Osteocyte (in vitro differentiated cells): ENCODE measurements around the gene PSMG3. TPM values are rescaled to one million over a fixed set of nuclear protein-coding genes. Genes with fewer than 3 reads are reported as not detected.

ENCODE experiments used
- DNase-seq: peaks from one replicate; pipeline ENCODE4 v3.0.0; 2021; ENCODE audit warnings: mixed read lengths; ENCODE audit not compliant: unreplicated experiment; ENCODE audit errors: extremely low spot score
- H3K27ac Mint-ChIP-seq: one replicate; pipeline ENCODE4 v1.8.0; 2021; ENCODE audit warnings: mild to moderate bottlenecking, mixed read lengths; ENCODE audit not compliant: unreplicated experiment
- H3K27me3 Mint-ChIP-seq: one replicate; pipeline ENCODE4 v1.8.0; 2021; ENCODE audit warnings: mixed read lengths; ENCODE audit not compliant: unreplicated experiment
- H3K36me3 Mint-ChIP-seq: one replicate; pipeline ENCODE4 v1.8.0; 2021; ENCODE audit warnings: mixed read lengths; ENCODE audit not compliant: unreplicated experiment
- H3K4me1 Mint-ChIP-seq: one replicate; pipeline ENCODE4 v1.8.0; 2021; ENCODE audit warnings: mixed read lengths; ENCODE audit not compliant: unreplicated experiment
- H3K4me3 Mint-ChIP-seq: one replicate; pipeline ENCODE4 v1.8.0; 2021; ENCODE audit warnings: mild to moderate bottlenecking, moderate library complexity, mixed read lengths; ENCODE audit not compliant: unreplicated experiment
- H3K9me3 Mint-ChIP-seq: one replicate; pipeline ENCODE4 v1.8.0; 2021; ENCODE audit warnings: mixed read lengths; ENCODE audit not compliant: unreplicated experiment
- total RNA-seq: library from RNA; stranded (reverse); gene quantifications from 2 replicates; pipeline ENCODE4 v1.2.1, GENCODE V29; 2021
- TF ChIP-seq, protein P1 (sequence below): fragments of 200-600 bp; sonication (generic); IDR thresholded peaks from 2 replicates; pipeline ENCODE4 v1.5.0; 2021; ENCODE audit warnings: antibody characterized with exemption, mild to moderate bottlenecking, moderate library complexity

Gene PSMG3
- total RNA-seq, 1 donor from 2014 or later: 25.6 TPM

DNA sequence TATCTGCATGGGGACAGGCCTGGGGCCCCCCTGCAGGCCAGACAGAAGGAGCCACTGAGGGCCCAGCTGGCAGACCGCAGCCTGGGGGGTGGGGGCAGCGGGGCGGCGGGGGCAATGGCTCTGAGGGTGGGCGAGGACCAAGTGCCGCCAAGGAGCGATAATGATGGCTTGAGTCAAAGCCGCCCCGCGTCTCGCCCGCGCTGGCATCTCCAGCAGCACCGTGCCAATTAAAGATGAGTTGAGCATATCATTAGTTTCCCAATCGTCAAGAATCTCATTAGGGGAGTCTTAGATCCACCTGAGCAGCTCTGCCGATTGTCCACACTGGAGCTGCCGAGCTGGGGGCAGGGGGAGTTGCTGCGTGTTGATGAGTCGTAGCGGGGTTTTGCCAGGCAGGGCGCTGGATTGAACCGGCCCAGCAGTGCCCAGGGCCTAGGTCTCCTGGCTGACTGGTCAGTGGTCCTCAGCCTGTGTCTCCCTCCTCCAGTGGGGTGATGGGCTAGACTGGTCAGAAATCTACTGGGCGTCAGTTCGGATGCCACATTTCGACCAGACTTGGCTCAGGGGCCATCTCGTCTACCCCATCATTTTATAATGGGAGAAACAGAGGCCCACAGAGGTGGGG is 41.0 kb upstream of the PSMG3 start:
- no peaks in the 10 kb centered on the region for H3K36me3 Mint-ChIP-seq
- H3K9me3 Mint-ChIP-seq: no peaks in the 10 kb centered on the region
- DNase-seq: no peak
- no peak overlapping the region for H3K4me3 Mint-ChIP-seq
- peaks cover 11% of the 10 kb centered on the region for H3K4me1 Mint-ChIP-seq
- TF ChIP-seq, protein P1, sequence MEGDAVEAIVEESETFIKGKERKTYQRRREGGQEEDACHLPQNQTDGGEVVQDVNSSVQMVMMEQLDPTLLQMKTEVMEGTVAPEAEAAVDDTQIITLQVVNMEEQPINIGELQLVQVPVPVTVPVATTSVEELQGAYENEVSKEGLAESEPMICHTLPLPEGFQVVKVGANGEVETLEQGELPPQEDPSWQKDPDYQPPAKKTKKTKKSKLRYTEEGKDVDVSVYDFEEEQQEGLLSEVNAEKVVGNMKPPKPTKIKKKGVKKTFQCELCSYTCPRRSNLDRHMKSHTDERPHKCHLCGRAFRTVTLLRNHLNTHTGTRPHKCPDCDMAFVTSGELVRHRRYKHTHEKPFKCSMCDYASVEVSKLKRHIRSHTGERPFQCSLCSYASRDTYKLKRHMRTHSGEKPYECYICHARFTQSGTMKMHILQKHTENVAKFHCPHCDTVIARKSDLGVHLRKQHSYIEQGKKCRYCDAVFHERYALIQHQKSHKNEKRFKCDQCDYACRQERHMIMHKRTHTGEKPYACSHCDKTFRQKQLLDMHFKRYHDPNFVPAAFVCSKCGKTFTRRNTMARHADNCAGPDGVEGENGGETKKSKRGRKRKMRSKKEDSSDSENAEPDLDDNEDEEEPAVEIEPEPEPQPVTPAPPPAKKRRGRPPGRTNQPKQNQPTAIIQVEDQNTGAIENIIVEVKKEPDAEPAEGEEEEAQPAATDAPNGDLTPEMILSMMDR: no peak
- H3K27ac Mint-ChIP-seq: no peak overlapping the region
- peaks cover 31% of the 10 kb centered on the region for H3K27me3 Mint-ChIP-seq

DNA sequence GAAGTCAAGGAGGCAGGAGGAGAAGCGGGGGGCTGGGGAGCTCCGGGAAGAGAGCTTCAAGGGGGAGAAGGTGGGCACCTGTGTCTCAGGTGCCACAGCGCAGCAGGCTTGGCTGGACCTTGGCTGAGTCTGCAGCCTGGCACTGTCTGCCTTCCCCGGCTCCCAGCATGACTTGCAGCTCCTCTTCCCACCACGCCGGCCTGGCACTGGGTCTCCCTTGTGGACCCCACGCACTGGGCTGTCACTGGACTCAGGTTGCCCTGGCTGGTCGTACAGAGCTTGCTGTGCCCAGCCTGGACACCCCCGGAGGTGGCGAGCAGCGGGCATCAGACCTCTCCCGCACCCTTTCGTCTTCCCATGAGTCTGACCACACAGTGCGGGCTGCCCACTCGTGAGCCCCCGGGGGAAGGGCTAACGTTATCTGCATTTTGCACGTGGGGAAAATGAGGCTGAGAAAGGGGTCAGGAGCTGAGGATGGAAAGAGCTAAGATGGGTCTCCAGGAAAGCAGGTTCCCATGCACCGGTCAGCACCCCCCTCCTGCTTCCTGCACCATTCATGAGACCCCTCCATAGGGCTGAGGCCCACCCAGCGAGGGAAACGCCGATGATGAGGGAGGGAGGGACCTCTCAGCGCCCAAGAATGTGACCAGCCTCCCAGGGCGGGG is 40.3 kb upstream of the PSMG3 start:
- no peak for DNase-seq
- peaks cover 11% of the 10 kb centered on the region for H3K4me1 Mint-ChIP-seq
- no peaks in the 10 kb centered on the region for H3K36me3 Mint-ChIP-seq
- no peaks in the 10 kb centered on the region for H3K9me3 Mint-ChIP-seq
- H3K27me3 Mint-ChIP-seq: peaks cover 32% of the 10 kb centered on the region
- H3K4me3 Mint-ChIP-seq: no peak overlapping the region
- TF ChIP-seq, protein P1: no peak
- H3K27ac Mint-ChIP-seq: no peak overlapping the region

DNA sequence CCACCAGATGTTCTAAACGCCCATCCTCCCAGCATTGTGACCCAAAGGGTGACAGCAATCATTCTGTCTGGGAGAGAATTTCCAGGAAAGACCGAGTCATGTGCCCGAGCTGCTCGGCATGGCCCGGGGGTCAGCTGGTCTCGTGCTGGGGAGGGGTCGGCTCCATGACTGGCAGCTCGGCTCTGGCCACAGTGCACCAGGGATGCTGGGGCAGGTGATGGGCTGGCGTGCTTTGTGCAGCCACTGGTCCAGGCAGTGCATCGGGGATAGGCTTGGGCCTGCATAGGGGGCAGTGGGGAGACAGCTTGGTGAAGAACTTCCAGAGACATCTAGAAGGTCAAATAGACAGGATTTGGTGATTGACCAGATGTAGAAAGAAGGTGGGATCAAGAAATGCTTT is 39.2 kb upstream of the PSMG3 start:
- H3K4me1 Mint-ChIP-seq: peaks cover 11% of the 10 kb centered on the region
- H3K27me3 Mint-ChIP-seq: peaks cover 27% of the 10 kb centered on the region
- no peak overlapping the region for H3K27ac Mint-ChIP-seq
- H3K9me3 Mint-ChIP-seq: no peaks in the 10 kb centered on the region
- DNase-seq: no peak
- H3K4me3 Mint-ChIP-seq: no peak overlapping the region
- TF ChIP-seq, protein P1: no peak
- H3K36me3 Mint-ChIP-seq: no peaks in the 10 kb centered on the region

DNA sequence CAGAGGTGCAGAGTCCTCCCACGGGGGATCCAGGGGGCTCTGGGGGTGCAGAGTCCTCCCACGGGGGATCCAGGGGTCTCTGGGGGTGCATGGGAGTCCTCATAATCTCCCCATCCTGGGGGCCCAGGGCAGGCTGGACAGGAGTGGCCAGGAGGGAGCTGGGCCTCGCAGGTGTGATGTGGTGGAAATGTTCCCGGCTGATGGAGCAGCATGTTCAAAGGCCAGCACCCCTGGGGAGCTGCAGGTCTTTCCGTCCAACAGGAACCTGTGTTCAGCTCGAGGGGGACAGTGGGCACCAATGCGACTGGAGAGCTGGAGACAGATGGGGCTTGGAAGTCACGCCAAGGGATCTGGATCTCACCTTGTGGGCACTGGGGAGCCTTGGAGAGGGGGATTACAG is 38.5 kb upstream of the PSMG3 start:
- peak; percentile 78 for DNase-seq
- no peak overlapping the region for H3K4me3 Mint-ChIP-seq
- H3K36me3 Mint-ChIP-seq: no peaks in the 10 kb centered on the region
- no peaks in the 10 kb centered on the region for H3K9me3 Mint-ChIP-seq
- peaks cover 25% of the 10 kb centered on the region for H3K27me3 Mint-ChIP-seq
- no peak overlapping the region for H3K27ac Mint-ChIP-seq
- H3K4me1 Mint-ChIP-seq: peaks cover 11% of the 10 kb centered on the region
- TF ChIP-seq, protein P1: no peak

DNA sequence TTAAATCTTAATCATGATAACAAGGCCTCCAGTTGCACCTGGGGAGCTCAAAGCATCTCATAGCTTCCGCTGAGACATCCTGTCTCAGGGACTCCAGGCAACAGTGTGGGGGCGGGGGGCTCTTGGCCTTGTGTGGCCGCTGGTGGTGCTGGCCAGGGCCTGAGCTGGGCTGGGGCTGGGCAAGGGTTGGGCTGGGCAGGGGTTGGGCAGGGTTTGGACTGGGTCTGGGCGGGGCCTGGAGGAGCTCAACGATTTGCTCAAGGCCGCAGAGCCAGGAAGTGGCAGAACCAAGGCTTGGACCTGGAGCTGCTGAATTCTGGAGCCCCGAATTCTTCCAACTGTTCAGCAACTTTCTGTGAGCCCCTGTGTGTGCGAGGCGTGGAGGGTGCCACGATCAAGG is 37.9 kb upstream of the PSMG3 start:
- Mint-ChIP-seq H3K9me3 (no peaks in the 10 kb centered on the region), H3K4me1 (peaks cover 11% of the 10 kb centered on the region), H3K27me3 (peaks cover 29% of the 10 kb centered on the region), H3K4me3 (no peak overlapping the region), H3K27ac (no peak overlapping the region), H3K36me3 (no peaks in the 10 kb centered on the region)
- TF ChIP-seq, protein P1: no peak
- DNase-seq: no peak
